MCF 10A (cell line): ENCODE results near the gene DNAJA4. TPM values are rescaled to one million over a fixed set of nuclear protein-coding genes. Genes with fewer than 3 reads are reported as not detected.

ENCODE experiments used
- BruUV-seq: library from RNA; stranded (reverse); fragments of 400-500 nt; replicated peaks from 2 replicates; lab custom pipeline; 2021; lab: Mats Ljungman, UMichigan
- CTCF ChIA-PET: fragments of 300-600 bp; sonication (Branson Sonifier 250); formaldehyde crosslinking; extraction: SDS; loops from one replicate; lab custom pipeline; 2021; ENCODE audit warnings: antibody characterized with exemption, inconsistent platforms; lab: Yijun Ruan, JAX
- POLR2A ChIA-PET: fragments of 300-600, 350-650 bp; sonication (Branson Sonifier 250); formaldehyde crosslinking; extraction: SDS; loops from one replicate; lab custom pipeline; 2020; ENCODE audit warnings: antibody characterized with exemption, inconsistent platforms; lab: Yijun Ruan, JAX
- DNase-seq: peaks from one replicate; pipeline ENCODE4 v3.0.0-alpha.2; 2018; ENCODE audit not compliant: unreplicated experiment
- H3K27ac Mint-ChIP-seq: one replicate; pipeline ENCODE4 v1.8.0; 2022; ENCODE audit warnings: mild to moderate bottlenecking, low read depth, mixed read lengths; ENCODE audit not compliant: unreplicated experiment
- H3K27me3 Mint-ChIP-seq: one replicate; pipeline ENCODE4 v1.8.0; 2022; ENCODE audit warnings: mixed read lengths; ENCODE audit not compliant: insufficient read depth, unreplicated experiment
- H3K36me3 Mint-ChIP-seq: one replicate; pipeline ENCODE4 v1.8.0; 2022; ENCODE audit warnings: mild to moderate bottlenecking, moderate library complexity, mixed read lengths; ENCODE audit not compliant: insufficient read depth, unreplicated experiment
- H3K4me1 Mint-ChIP-seq: one replicate; pipeline ENCODE4 v1.8.0; 2022; ENCODE audit warnings: mixed read lengths; ENCODE audit not compliant: insufficient read depth, unreplicated experiment
- H3K4me3 Mint-ChIP-seq: one replicate; pipeline ENCODE4 v1.8.0; 2022; ENCODE audit warnings: mild to moderate bottlenecking, moderate library complexity, mixed read lengths; ENCODE audit not compliant: unreplicated experiment
- H3K9me3 Mint-ChIP-seq: one replicate; pipeline ENCODE4 v1.8.0; 2022; ENCODE audit warnings: mixed read lengths; ENCODE audit not compliant: unreplicated experiment
- CTCF ChIP-seq: fragments of 200-600 bp; IDR thresholded peaks from one replicate; pipeline ENCODE4 v1.8.0; 2022; ENCODE audit warnings: antibody characterized with exemption, mild to moderate bottlenecking; ENCODE audit not compliant: unreplicated experiment
- intact Hi-C: fragments of 100-400 bp; cut with micrococcal nuclease; formaldehyde crosslinking; loops from 2 replicates; pipeline ENCODE4 v1.14.1; 2022
- total RNA-seq: library from RNA; stranded (reverse); gene quantifications from 2 replicates; pipeline ENCODE4 v1.2.3, GENCODE V29; 2022

DNAJA4 gene
- total RNA-seq, 1 experiment from 2014 or later: not detected

DNA sequence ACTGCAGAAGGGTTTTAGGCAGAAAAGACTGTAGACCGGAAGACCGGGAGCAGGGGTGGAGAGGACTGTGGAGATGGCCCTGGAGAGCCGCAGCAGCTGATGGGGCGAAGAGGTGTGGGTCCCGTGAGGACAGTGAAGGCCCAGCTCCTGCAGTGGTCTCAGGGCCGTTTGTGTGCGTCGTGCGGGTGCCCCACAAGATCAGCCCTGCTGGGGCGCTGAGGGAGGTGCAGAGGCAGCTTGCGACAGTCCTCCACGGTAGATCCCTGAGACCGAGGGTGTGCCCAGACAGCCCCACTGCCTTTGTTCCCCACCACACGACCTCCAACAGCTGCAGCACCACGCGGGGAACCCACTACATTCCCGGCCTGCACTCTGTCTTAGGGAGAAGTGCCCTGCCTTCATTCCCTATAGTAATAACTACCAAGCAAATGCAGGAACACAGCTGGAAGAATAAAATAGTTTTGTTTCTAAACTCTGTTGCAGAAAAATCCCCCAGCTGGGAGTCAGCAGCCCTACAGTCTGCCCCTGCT is 56.7 kb downstream of the DNAJA4 start:
- Mint-ChIP-seq H3K27ac (no peak overlapping the region), H3K4me3 (no peak overlapping the region), H3K4me1 (peaks cover 12% of the 10 kb centered on the region), H3K27me3 (no peaks in the 10 kb centered on the region), H3K36me3 (no peaks in the 10 kb centered on the region), H3K9me3 (no peaks in the 10 kb centered on the region)
- CTCF ChIA-PET: interaction anchor here (0.6 to 1.9 kb wide), 2 partner anchors 12 to 101 kb away, joined by 3 to 9 read pairs; no protein-coding TSS in a partner anchor
- no peak for TF ChIP-seq CTCF
- POLR2A ChIA-PET: no interaction called here
- no TSS peak for BruUV-seq
- no peak for DNase-seq
- intact Hi-C loops: no loop called here

DNA sequence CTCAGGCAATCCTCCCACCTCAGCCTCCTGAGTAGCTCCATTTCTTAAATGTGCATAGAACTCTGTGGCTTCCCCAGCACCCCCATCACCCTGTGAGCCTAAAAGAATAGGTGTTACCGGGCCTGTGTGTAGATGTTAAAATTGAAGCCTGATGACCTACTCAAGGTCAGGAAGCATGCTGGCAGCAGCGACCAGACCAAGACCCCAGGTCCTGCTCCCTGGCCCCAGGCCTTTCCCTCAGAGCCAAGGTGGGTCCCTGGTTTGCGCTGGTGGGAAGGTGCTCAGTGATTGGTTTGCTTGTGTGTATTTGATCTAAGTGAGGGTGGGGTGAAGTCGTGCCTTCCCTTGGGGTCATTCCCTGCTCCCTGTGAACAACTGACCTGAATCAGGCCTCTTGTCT is 57.4 kb downstream of the DNAJA4 start:
- Mint-ChIP-seq H3K27me3 (no peaks in the 10 kb centered on the region), H3K4me1 (peaks cover 12% of the 10 kb centered on the region), H3K36me3 (no peaks in the 10 kb centered on the region), H3K9me3 (no peaks in the 10 kb centered on the region), H3K4me3 (no peak overlapping the region), H3K27ac (no peak overlapping the region)
- no peak for DNase-seq
- no peak for TF ChIP-seq CTCF
- ChIA-PET CTCF (no interaction called here), POLR2A (no interaction called here)
- no TSS peak for BruUV-seq
- intact Hi-C loops: no loop called here

DNA sequence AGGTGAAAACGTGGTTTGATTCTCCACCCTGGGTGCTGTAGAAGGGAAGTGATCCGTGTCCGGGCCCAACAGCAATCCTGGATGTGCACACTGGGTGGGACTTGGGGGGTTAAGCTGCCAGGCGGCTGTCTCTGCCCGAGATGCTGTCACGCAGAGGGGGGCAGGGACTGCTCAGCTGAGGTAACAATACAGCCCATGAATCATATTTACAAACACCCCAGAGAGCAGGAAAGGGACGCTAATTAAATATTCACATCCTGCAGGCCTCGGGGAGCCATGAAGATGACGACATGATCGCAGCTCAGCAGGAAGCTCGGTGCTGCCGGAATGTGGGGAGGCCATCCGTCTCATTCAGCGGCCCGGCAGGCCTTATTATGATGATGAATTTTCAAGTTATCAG is 57.9 kb downstream of the DNAJA4 start:
- POLR2A ChIA-PET: interaction anchor here (0.7 kb wide), 1 partner anchor 10 kb away, joined by 3 read pairs; no protein-coding TSS in a partner anchor
- Mint-ChIP-seq H3K27me3 (no peaks in the 10 kb centered on the region), H3K4me1 (peaks cover 9% of the 10 kb centered on the region), H3K27ac (no peak overlapping the region), H3K9me3 (no peaks in the 10 kb centered on the region), H3K4me3 (no peak overlapping the region), H3K36me3 (no peaks in the 10 kb centered on the region)
- no peak for DNase-seq
- intact Hi-C loops: no loop called here
- TF ChIP-seq CTCF: no peak
- no TSS peak for BruUV-seq
- CTCF ChIA-PET: no interaction called here

- no peak for DNase-seq
- BruUV-seq: no TSS peak
- H3K36me3 Mint-ChIP-seq: no peaks in the 10 kb centered on the region
- ChIA-PET CTCF (interaction anchor here (0.7 to 1.3 kb wide), 2 partner anchors 10 to 14 kb away, joined by 3 to 4 read pairs; no protein-coding TSS in a partner anchor), POLR2A (interaction anchor here (0.6 to 0.7 kb wide), 3 partner anchors 10 to 720 kb away, joined by 3 read pairs; no protein-coding TSS in a partner anchor)
- no peak for TF ChIP-seq CTCF
- H3K4me1 Mint-ChIP-seq: peaks cover 6% of the 10 kb centered on the region
- H3K27me3 Mint-ChIP-seq: no peaks in the 10 kb centered on the region
- H3K27ac Mint-ChIP-seq: no peak overlapping the region
- no peak overlapping the region for H3K4me3 Mint-ChIP-seq
- no peaks in the 10 kb centered on the region for H3K9me3 Mint-ChIP-seq
- intact Hi-C loops: no loop called here
Observed at GRCh38 chr15:78322724-78323521, 58.6 kb downstream of the DNAJA4 start.
